H1 (cell line): Measurements from ENCODE around the gene OCEL1. TPM values are rescaled to one million over a fixed set of nuclear protein-coding genes. Genes with fewer than 3 reads are reported as not detected.

Experiments
- CTCF ChIA-PET: fragments of 300-600 bp; sonication (Branson Sonifier 250); formaldehyde crosslinking; loops from one replicate; lab custom pipeline; 2021; ENCODE audit not compliant: partially characterized antibody; lab: Charles Lee
- POLR2A ChIA-PET: fragments of 300-600 bp; sonication (Branson Sonifier 250); formaldehyde crosslinking; loops from one replicate; lab custom pipeline; 2021; ENCODE audit warnings: inconsistent platforms; ENCODE audit not compliant: partially characterized antibody; lab: Charles Lee
- DNase-seq, 2 experiments: peaks; one replicate each; pipeline versions ENCODE4 v3.0.0 to v3.0.0-alpha.2; 2010 to 2022; ENCODE audit warnings: low spot score in 2 of 2, low read depth in 1 of 2, mixed read lengths in 1 of 2
- FAIRE-seq: peaks from 2 replicates; lab custom pipeline; 2011; peaks lifted over from hg19 to GRCh38; lab: Jason Lieb, UNC
- H2AFZ ChIP-seq: 2 replicates; pipeline ENCODE4 v1.8.1; 2012; ENCODE audit warnings: low read length, inconsistent platforms
- H2AK5ac ChIP-seq: 2 replicates; pipeline ENCODE4 v1.6.1; 2013; ENCODE audit warnings: low read depth, low read length
- H2BK120ac ChIP-seq: replicated peaks from 2 replicates; pipeline ENCODE3; 2013; ENCODE audit warnings: low read depth, low read length, inconsistent platforms
- H2BK12ac ChIP-seq: 2 replicates; pipeline ENCODE4 v1.6.1; 2013; ENCODE audit warnings: low read depth, low read length
- H2BK15ac ChIP-seq: 2 replicates; pipeline ENCODE4 v1.6.1; 2013; ENCODE audit warnings: low read length
- H2BK20ac ChIP-seq: 2 replicates; pipeline ENCODE4 v1.6.1; 2013; ENCODE audit warnings: low read length
- H2BK5ac ChIP-seq: 2 replicates; pipeline ENCODE4 v1.6.1; 2013; ENCODE audit warnings: low read depth, low read length
- H3K14ac ChIP-seq: 2 replicates; pipeline ENCODE4 v1.6.1; 2013; ENCODE audit warnings: inconsistent platforms; ENCODE audit not compliant: insufficient read length
- H3K18ac ChIP-seq: 2 replicates; pipeline ENCODE4 v1.6.1; 2013; ENCODE audit warnings: low read length; ENCODE audit errors: extremely low read depth
- H3K23ac ChIP-seq: 2 replicates; pipeline ENCODE4 v1.6.1; 2013; ENCODE audit warnings: inconsistent platforms; ENCODE audit not compliant: insufficient read length
- H3K23me2 ChIP-seq: 2 replicates; pipeline ENCODE4 v1.6.1; 2013; ENCODE audit warnings: low read depth, low read length
- H3K27ac ChIP-seq: 2 replicates; pipeline ENCODE4 v1.6.1; 2011; ENCODE audit warnings: low read depth, low read length, inconsistent platforms
- H3K27me3 ChIP-seq, 4 experiments: replicated peaks in 1 of 4; 1 replicate in 1 of 4; 2 replicates in 3 of 4; pipeline versions ENCODE4 v1.6.1 to v1.8.1; 2011 to 2013; ENCODE audit warnings: low read length in 3 of 4, mild to moderate bottlenecking in 3 of 4, inconsistent platforms in 2 of 4, mixed read lengths in 2 of 4, moderate library complexity in 1 of 4; ENCODE audit not compliant: control insufficient read depth in 3 of 4, insufficient read depth in 3 of 4; ENCODE audit errors: extremely low read depth in 1 of 4
- H3K36me3 ChIP-seq, 4 experiments: 2 replicates each; pipeline versions ENCODE4 v1.6.1 to v1.8.1; 2011 to 2013; ENCODE audit warnings: mild to moderate bottlenecking in 4 of 4, low read length in 3 of 4, moderate library complexity in 2 of 4, control low read depth in 1 of 4, inconsistent platforms in 1 of 4; ENCODE audit not compliant: insufficient read depth in 4 of 4, control insufficient read depth in 2 of 4
- H3K4ac ChIP-seq: replicated peaks from 2 replicates; pipeline ENCODE3; 2013; ENCODE audit warnings: low read length, low read depth, mixed read lengths, inconsistent platforms; ENCODE audit not compliant: insufficient read length
- H3K4me1 ChIP-seq, 4 experiments: replicated peaks in 1 of 4; 1 replicate in 1 of 4; 2 replicates in 3 of 4; pipeline versions ENCODE4 v1.6.1 to v1.8.1; 2011 to 2013; ENCODE audit warnings: low read length in 3 of 4, inconsistent platforms in 2 of 4, mixed read lengths in 1 of 4; ENCODE audit not compliant: insufficient read depth in 4 of 4, control insufficient read depth in 3 of 4
- H3K4me2 ChIP-seq, 2 experiments: 2 replicates each; pipeline versions ENCODE4 v1.6.1 to v1.8.1; 2011 to 2013; ENCODE audit warnings: low read depth in 2 of 2, low read length in 2 of 2, control low read depth in 1 of 2, inconsistent platforms in 1 of 2, mild to moderate bottlenecking in 1 of 2; ENCODE audit not compliant: insufficient read depth in 1 of 2
- H3K4me3 ChIP-seq, 4 experiments: fragments of 200-600, 300-600 bp in 1 of 4; sonication (generic), shearing (Covaris generic), sonication (Bioruptor Twin) in 1 of 4; 2 replicates each; pipeline versions ENCODE4 v1.5.1 to v1.8.1; 2011 to 2016; ENCODE audit warnings: low read length in 4 of 4, low read depth in 3 of 4, control low read depth in 2 of 4, inconsistent platforms in 2 of 4, mild to moderate bottlenecking in 2 of 4, mixed read lengths in 1 of 4, moderate library complexity in 1 of 4; ENCODE audit not compliant: insufficient read depth in 2 of 4; ENCODE audit errors: extremely low read depth in 1 of 4
- H3K56ac ChIP-seq: replicated peaks from 2 replicates; pipeline ENCODE3; 2013; ENCODE audit warnings: low read depth, mild to moderate bottlenecking, mixed read lengths, low read length, inconsistent platforms; ENCODE audit not compliant: insufficient read length
- H3K79me1 ChIP-seq: 2 replicates; pipeline ENCODE4 v1.6.1; 2013; ENCODE audit warnings: low read depth, low read length, control low read depth
- H3K79me2 ChIP-seq, 2 experiments: 2 replicates each; pipeline versions ENCODE4 v1.6.1 to v1.8.1; 2012 to 2013; ENCODE audit warnings: low read length in 2 of 2, mild to moderate bottlenecking in 2 of 2, inconsistent platforms in 1 of 2; ENCODE audit not compliant: insufficient read depth in 2 of 2, control insufficient read depth in 1 of 2
- H3K9ac ChIP-seq, 4 experiments: replicated peaks in 1 of 4; 1 replicate in 1 of 4; 2 replicates in 3 of 4; pipeline versions ENCODE4 v1.6.1 to v1.8.1; 2011 to 2013; ENCODE audit warnings: low read depth in 3 of 4, low read length in 3 of 4, control low read depth in 2 of 4, mild to moderate bottlenecking in 2 of 4, moderate library complexity in 2 of 4, inconsistent platforms in 1 of 4; ENCODE audit errors: extremely low read depth in 1 of 4
- H3K9me3 ChIP-seq, 2 experiments: 2 replicates each; pipeline versions ENCODE4 v1.6.1 to v1.8.1; 2012 to 2013; ENCODE audit warnings: mild to moderate bottlenecking in 2 of 2, moderate library complexity in 2 of 2, control low read depth in 1 of 2, inconsistent platforms in 1 of 2, low read depth in 1 of 2, low read length in 1 of 2, mixed read lengths in 1 of 2; ENCODE audit not compliant: insufficient read depth in 2 of 2
- H4K20me1 ChIP-seq, 2 experiments: replicated peaks in 1 of 2; 2 replicates each; pipeline versions ENCODE3 to v1.8.1; 2011 to 2013; ENCODE audit warnings: inconsistent platforms in 2 of 2, low read length in 2 of 2, mild to moderate bottlenecking in 1 of 2; ENCODE audit not compliant: insufficient read depth in 2 of 2, control insufficient read depth in 1 of 2
- H4K5ac ChIP-seq: 2 replicates; pipeline ENCODE4 v1.6.1; 2013; ENCODE audit warnings: low read length, low read depth, mixed read lengths, inconsistent platforms; ENCODE audit not compliant: insufficient read length
- H4K8ac ChIP-seq: 2 replicates; pipeline ENCODE4 v1.8.0; 2013; ENCODE audit warnings: mild to moderate bottlenecking, moderate library complexity, low read length, inconsistent platforms; ENCODE audit not compliant: insufficient read depth; ENCODE audit errors: extremely low read depth
- H4K91ac ChIP-seq: replicated peaks from 2 replicates; pipeline ENCODE3; 2013; ENCODE audit warnings: low read length, mixed read lengths, inconsistent platforms; ENCODE audit not compliant: insufficient read length
- ASH2L ChIP-seq: fragments of 200-600, 300-600 bp; sonication (generic); IDR thresholded peaks from one replicate; pipeline ENCODE4 v1.7.1; 2017; ENCODE audit warnings: low read length
- EGR1 ChIP-seq: IDR thresholded peaks from 2 replicates; pipeline ENCODE4 v1.6.1; 2011; ENCODE audit warnings: low read depth, low read length, borderline replicate concordance
- JUN ChIP-seq: IDR thresholded peaks from 2 replicates; pipeline ENCODE4 v1.6.1; 2011; ENCODE audit warnings: low read depth, mild to moderate bottlenecking, improper control_type of control experiment, low read length
- POLR2A ChIP-seq, 2 experiments: IDR thresholded peaks; 1 replicate in 1 of 2; 2 replicates in 1 of 2; pipeline ENCODE4 v1.6.1; 2011; ENCODE audit warnings: low read depth in 2 of 2, low read length in 2 of 2, mild to moderate bottlenecking in 2 of 2; ENCODE audit errors: control extremely low read depth in 1 of 2
- RBBP5 ChIP-seq: IDR thresholded peaks from 2 replicates; pipeline ENCODE4 v1.7.1; 2012; ENCODE audit warnings: low read depth, mild to moderate bottlenecking, inconsistent platforms, low read length, moderate library complexity, borderline replicate concordance
- RFX5 ChIP-seq: IDR thresholded peaks from 2 replicates; pipeline ENCODE4 v1.6.1; 2011; ENCODE audit warnings: low read depth, low read length, improper control_type of control experiment, borderline replicate concordance
- RXRA ChIP-seq: IDR thresholded peaks from 2 replicates; pipeline ENCODE4 v1.6.1; 2011; ENCODE audit warnings: low read depth, mild to moderate bottlenecking, low read length, moderate library complexity; ENCODE audit not compliant: insufficient read depth
- TAF1 ChIP-seq: IDR thresholded peaks from 2 replicates; pipeline ENCODE4 v1.6.1; 2011; ENCODE audit warnings: mild to moderate bottlenecking, low read depth, low read length
- TAF7 ChIP-seq: optimal IDR thresholded peaks from 2 replicates; pipeline ENCODE3; 2011; ENCODE audit warnings: low read depth, mild to moderate bottlenecking, inconsistent platforms, low read length, moderate library complexity, borderline replicate concordance
- TCF12 ChIP-seq: IDR thresholded peaks from 2 replicates; pipeline ENCODE4 v1.6.1; 2011; ENCODE audit warnings: low read depth, mild to moderate bottlenecking, low read length
- WGBS, 2 experiments: shearing (Covaris generic) in 1 of 2; methylation state at CpG; one replicate each; pipeline versions ENCODE4 v1.1.6 to v1.1.7; 2013 to 2015; ENCODE audit warnings: low lambda C conversion rate in 2 of 2, mixed read lengths in 2 of 2, inconsistent platforms in 1 of 2, low coverage in 1 of 2, missing lambda C conversion rate in 1 of 2; ENCODE audit not compliant: insufficient replicate concordance in 2 of 2, insufficient coverage in 1 of 2, insufficient read length in 1 of 2; ENCODE audit errors: extremely low coverage in 1 of 2, missing lambda C conversion rate in 1 of 2; 5-methylcytosine and 5-hydroxymethylcytosine counted together
- polyA plus RNA-seq, 7 experiments: library from polyadenylated mRNA; depleted of rRNA in 3 of 7; stranded (reverse) in 5 of 7; unstranded in 2 of 7; fragments of >200 nt in 5 of 7; fragments of 200-250 nt in 2 of 7; gene quantifications; 1 replicate in 5 of 7; 2 replicates in 1 of 7; 4 replicates in 1 of 7; pipeline versions ENCODE4 v1.2.1 to v1.2.3, GENCODE V29; 2011 to 2013; ENCODE audit warnings: missing spikeins in 2 of 7, mixed read lengths in 2 of 7
- total RNA-seq: library from RNA; stranded (reverse); fragmentation: NEBNext Ultra II Directional; extraction: Animal tissue kit (Norgen Biotek cat#: 25700); gene quantifications from 2 replicates; pipeline ENCODE4 v1.2.1, GENCODE V29; 2021

The OCEL1 gene
- total and polyA plus RNA-seq, 2 of the 8 experiments (the other 6 are each of a cell fraction or from before 2014, with no cell fraction given), result 13.3 to 32.6 TPM

- peak overlapping the region; percentile 69; the same call in 1 of the 2 replicates for H4K8ac ChIP-seq
- H3K4me3 ChIP-seq, result peak overlapping the region in 2 of 4 experiments; percentile 3 to 78; a peak in 5 of 8 replicates
- peak overlapping the region; percentile 65 for H3K18ac ChIP-seq
- no peak overlapping the region for H2AFZ ChIP-seq
- peak overlapping the region; percentile 35 for H3K14ac ChIP-seq
- WGBS, 2 experiments, result 39% methylated on average over 21 of the region's 21 CpGs; no CpG with 5 or more reads in 1 of the 2 experiments
- H2BK15ac ChIP-seq, result peak overlapping the region; percentile 66; the same call in 1 of the 2 replicates
- peak overlapping the region; percentile 59 for H4K91ac ChIP-seq
- POLR2A ChIA-PET, result interaction anchor here (0.7 to 4.2 kb wide), 17 partner anchors 9 to 172 kb away, joined by 3 to 44 read pairs (median 5); partner anchors contain the start of genes BABAM1, DDA1, MYO9B and USE1
- CTCF ChIA-PET, result interaction anchor here (0.8 to 4.3 kb wide), 7 partner anchors 12 to 61 kb away, joined by 3 to 35 read pairs (median 8); partner anchors contain the start of gene DDA1
- peak overlapping the region; percentile 79; the same call in 1 of the 2 replicates for H2AK5ac ChIP-seq
- peaks cover 2% of the 10 kb centered on the region; the same call in 1 of the 2 replicates for H3K23me2 ChIP-seq
- peaks cover 0 to 1% of the 10 kb centered on the region in 2 experiments for H4K20me1 ChIP-seq
- peak overlapping the region; percentile 67 for H3K56ac ChIP-seq
- peak overlapping the region; percentile 75 for H2BK120ac ChIP-seq
- H3K27ac ChIP-seq, result peak overlapping the region; percentile 75
- peak overlapping the region; percentile 3; the same call in 1 of the 2 replicates for H2BK12ac ChIP-seq
- DNase-seq (peak in 1 of 2 experiments; percentile 79), FAIRE-seq (peak; percentile 97)
- H3K79me1 ChIP-seq, result peaks cover 2% of the 10 kb centered on the region
- H2BK5ac ChIP-seq, result peak overlapping the region; percentile 91
- H3K36me3 ChIP-seq, result no peaks in the 10 kb centered on the region
- H3K9me3 ChIP-seq, result no peaks in the 10 kb centered on the region
- peak overlapping the region; percentile 47 for H4K5ac ChIP-seq
- no peaks in the 10 kb centered on the region for H3K27me3 ChIP-seq
- peak overlapping the region; percentile 0 for H3K4ac ChIP-seq
- H3K23ac ChIP-seq, result no peak overlapping the region
- H3K9ac ChIP-seq, result peak overlapping the region in 2 of 4 experiments; percentile 48 to 49; a peak in 4 of 7 replicates
- peak overlapping the region; percentile 64 to 94 for H3K4me2 ChIP-seq
- H3K4me1 ChIP-seq, result peaks cover 0 to 25% (median 20%) of the 10 kb centered on the region in 4 experiments; a peak in 6 of 7 replicates
- H3K79me2 ChIP-seq, result peaks cover 12 to 21% of the 10 kb centered on the region in 2 experiments; a peak in 3 of 4 replicates
- H2BK20ac ChIP-seq, result peak overlapping the region; percentile 88
- TF ChIP-seq ASH2L, result no peak
- no peak for TF ChIP-seq RFX5
- TF ChIP-seq TCF12, result peak; percentile 87
- TF ChIP-seq EGR1, result no peak
- TF ChIP-seq TAF1, result peak; percentile 58; the same call in 1 of the 2 replicates
- 0 out of 2 replicates have a peak, but pooled peaks have one; percentile 38 for TF ChIP-seq RXRA
- no peak for TF ChIP-seq JUN
- TF ChIP-seq TAF7, result no peak
- TF ChIP-seq POLR2A (IDR thresholded peaks at IDR 0.05; ENCODE audit: control extremely low read depth in 1 of 2, low read depth in 2 of 2, low read length in 2 of 2), result peak in 1 of 2 experiments; percentile 67; a peak in 2 of 3 replicates
- 0 out of 2 replicates have a peak, but pooled peaks have one; percentile 43 for TF ChIP-seq RBBP5
Measured at GRCh38 chr19:17248011-17248776, 22.2 kb downstream of the OCEL1 start.
